ENCODE data around the gene DNAH2.

DNA sequence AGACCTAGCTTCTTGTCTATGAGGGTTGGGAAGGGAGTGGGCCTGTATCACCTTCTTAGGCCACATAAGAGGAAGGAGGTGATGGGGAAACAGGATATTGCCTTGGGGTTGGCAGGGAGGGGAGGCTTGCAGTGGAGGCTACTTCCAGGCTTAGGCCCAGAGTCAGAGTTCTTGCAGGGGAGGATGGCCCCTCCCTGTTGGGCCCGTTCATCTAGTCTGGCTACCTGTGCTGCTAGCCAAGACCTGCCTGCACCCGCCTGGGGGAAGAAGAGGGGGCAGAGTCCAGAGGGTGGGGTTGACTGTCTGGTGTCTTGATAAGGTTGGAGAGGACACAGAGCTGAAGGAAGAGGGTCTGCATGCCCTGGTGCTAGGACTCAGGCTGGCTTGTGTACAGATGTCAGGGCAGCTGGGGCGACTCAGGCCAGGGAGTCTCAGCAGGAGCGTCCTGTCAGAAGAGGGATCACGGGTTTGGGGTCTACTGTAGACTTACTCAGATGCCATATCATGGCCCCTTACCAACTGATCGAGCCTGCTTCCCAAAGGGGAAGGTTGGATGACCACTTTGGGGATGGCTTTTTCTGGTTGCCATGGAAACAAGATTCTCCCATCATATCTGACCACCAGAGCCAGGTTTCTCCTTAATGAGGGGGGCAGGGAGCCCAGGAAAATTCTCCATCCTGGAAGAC lies 121.8 kb downstream of the DNAH2 start:
- TF ChIP-seq SMC3 (conservative IDR thresholded peaks at IDR 0.05; ENCODE audit: poor library complexity) (no peak), TAF1 (IDR thresholded peaks at IDR 0.05; ENCODE audit: low read depth) (no peak), RAD21 (conservative IDR thresholded peaks at IDR 0.05) (no peak)
- TF ChIP-seq, protein P1, sequence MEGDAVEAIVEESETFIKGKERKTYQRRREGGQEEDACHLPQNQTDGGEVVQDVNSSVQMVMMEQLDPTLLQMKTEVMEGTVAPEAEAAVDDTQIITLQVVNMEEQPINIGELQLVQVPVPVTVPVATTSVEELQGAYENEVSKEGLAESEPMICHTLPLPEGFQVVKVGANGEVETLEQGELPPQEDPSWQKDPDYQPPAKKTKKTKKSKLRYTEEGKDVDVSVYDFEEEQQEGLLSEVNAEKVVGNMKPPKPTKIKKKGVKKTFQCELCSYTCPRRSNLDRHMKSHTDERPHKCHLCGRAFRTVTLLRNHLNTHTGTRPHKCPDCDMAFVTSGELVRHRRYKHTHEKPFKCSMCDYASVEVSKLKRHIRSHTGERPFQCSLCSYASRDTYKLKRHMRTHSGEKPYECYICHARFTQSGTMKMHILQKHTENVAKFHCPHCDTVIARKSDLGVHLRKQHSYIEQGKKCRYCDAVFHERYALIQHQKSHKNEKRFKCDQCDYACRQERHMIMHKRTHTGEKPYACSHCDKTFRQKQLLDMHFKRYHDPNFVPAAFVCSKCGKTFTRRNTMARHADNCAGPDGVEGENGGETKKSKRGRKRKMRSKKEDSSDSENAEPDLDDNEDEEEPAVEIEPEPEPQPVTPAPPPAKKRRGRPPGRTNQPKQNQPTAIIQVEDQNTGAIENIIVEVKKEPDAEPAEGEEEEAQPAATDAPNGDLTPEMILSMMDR (IDR thresholded peaks at IDR 0.05; ENCODE audit: poor library complexity, severe bottlenecking): no peak
